GM18517 (cell line): ENCODE measurements around the gene GMPR.

Experiments used
- ATAC-seq: cut with Tn5 transposase; IDR thresholded peaks from one replicate; pipeline ENCODE4 v1.9.1; 2021; ENCODE audit warnings: mild to moderate bottlenecking, moderate library complexity; ENCODE audit not compliant: unreplicated experiment

Gene GMPR

DNA sequence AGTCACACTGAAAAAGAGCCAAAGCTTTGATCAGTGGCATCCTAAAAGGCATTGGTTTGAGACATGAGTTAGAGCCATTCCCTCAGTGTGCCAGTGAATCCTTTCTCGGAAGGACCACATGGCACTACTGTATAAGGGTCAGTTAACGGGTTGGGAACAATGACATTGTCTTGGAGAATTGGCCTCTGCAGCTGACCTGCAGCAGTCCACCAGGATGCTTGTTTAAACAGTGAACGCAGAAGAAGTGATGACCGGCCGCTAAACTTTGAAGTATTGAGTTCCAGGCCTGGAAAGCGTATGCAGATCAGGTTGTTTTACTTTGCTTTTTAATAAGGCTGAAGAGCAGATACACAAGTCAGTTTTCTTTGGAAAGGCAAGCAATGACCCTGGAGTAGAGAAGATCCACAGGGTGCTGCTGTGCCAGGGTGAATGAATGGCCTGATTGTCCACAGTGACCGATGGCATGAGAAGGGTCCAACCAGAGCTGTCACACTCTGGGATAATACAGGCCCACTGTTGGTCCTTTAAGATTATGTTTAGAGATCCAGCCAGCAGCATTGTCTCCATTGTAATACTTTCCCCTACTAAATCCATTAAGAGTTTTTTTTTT lies 57.8 kb downstream of the GMPR start:
- no peak for ATAC-seq

DNA sequence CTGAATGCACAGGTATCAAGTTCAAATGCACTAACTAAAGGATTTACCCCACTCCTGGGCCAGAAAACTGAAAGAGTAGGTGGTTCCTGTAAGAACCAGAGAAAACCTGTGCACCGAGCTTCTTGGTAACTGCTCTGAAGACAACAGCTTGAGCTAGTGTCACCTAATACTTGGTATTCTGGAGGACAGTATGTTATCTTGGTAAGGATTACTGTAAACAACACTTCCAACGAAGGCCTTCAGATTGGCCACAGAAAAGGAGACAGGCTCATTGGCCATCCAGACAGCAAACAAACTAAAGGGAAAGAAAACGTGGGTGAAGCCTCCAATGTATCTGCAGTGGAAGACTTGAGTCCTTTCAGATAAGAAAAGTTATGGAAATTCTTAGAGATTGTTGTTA lies 61.5 kb downstream of the GMPR start:
- ATAC-seq, result no peak

DNA sequence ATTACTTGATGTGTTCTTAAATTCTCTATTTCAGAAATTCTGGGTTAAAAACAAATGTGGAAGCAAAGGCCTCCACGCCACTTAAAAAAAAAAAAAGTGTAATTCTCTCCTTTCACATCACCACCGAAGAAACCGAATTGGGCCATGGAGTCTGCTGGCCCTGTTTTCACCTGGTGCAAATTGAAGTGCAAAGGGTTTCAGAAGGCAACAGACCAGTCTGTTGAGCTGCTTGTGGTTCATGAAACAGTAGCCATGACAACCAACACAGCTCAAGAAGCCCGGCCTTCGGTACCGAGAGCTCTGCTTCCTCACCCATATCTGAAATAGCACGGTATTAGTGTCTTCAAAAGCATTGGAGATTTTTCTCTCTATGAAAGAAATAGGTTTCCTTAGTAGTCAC lies 63.1 kb downstream of the GMPR start:
- ATAC-seq, result no peak

DNA sequence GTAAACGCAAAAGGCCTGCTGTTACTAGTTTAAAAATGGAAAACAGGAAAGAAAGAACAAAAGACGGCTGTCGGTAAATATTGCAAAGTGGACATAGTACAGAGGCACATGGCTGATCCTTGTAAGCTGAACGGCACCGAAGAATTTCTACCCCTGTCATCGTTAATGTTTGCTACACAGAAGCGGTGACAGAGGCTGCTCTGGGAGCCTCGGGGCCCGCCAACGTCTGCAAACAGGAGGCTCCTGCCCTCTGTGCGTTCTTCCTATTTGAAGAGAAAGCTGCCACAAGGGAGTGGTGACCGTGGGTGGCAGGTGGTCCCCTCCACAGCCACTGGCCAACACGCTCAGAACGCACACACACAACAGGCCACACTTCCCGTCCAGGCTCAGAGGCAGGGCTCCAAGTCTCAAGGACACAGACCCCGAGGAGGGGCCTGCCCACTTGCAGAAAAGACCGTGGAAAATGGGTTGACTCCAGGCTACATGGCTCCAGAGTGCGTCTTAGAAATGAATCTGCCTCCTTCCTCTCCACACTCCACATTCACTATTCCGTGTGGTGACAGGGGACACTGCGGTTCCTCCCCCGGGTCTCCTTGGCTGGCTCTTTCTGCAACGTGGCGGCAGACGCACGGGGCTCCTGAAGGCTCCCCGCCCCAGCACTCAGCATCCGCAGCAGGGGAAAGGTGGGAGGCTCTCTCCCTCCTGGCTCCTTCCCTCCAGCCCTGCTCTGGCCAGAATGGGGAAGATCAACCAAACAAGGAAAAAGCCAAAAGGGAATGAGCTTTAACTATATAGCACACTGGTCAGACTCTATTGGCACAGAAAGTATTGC lies 64.5 kb downstream of the GMPR start:
- no peak for ATAC-seq

DNA sequence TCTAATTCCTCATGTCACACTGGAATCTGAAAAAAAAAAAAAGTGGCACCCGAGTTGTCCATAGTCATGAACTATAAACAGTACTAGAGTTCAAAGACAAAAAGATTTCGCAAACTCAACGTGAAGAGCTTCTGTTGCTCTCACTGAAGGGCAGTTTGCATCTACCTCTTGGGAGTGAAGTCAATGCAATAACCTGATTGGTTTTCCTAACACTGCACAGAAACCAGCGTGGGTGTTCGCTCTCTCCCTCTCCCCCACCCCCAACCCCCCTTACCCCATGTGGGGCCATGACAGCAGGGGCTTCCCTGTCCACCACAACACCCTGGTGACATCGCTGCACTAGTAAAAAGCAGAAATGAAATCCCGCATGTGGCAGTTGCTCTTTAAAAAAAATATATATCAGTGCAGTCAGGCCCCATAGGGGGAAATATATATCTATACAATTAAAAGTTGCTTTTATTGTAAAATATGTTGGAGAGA lies 66.9 kb downstream of the GMPR start:
- peak; percentile 80 for ATAC-seq

DNA sequence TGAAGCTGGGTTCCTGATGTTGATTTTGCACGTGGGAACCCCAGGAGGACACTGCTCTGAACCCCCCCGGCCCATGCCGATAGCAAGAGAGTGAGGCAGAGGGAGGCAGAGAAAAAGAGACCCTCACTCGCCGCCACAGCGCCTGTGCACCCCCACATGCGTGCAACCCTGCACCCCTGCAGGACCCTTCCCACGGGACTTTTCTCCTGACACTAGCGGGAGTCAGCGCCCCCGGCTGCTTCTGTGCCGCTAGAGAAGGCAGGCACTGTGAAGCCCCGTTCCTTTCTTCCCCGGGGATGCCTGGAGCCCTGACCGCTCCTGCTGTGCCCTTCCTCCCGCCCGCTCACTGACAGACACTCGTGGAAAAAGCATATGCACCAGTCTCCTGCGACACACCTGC lies 67.4 kb downstream of the GMPR start:
- peak; percentile 36 for ATAC-seq

DNA sequence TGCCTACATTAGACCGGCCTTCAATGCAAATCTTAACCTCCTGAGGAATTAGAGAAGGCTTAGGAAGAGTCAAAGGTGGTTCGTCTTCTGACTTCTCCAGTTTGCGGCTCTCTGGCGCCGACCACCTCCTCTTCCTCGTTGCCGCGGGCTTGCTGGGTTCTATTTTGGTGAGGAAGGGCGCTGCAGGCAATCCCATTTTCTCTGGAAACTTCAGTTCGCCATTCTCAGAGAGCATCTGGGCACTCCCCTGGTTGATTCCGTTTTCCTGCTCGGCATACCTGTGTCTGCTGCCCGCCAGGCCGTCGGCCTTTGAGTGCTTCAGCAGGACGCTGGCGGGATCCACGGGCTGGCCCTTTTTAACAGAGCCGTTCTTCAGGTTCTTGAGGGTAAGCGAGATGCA lies 67.9 kb downstream of the GMPR start:
- no peak for ATAC-seq

DNA sequence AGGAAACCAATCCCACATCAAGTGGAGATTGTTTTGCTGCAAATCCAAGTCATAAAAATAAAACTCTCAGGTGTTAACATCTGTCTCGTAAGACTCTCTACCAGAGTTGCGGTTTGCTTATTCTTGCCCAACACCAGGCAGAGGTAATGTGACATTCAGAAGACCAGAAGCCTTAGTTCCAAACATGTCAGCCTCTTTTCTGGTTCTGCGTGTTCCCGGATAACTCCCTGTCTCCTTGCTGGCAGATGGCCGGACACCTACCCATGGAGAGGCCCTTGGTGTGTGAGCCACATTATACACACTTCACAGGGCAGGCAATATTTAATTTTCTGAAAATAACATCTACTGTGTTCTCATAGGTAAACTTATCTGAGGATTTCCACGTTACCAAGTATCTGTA lies 73.4 kb downstream of the GMPR start:
- no peak for ATAC-seq

DNA sequence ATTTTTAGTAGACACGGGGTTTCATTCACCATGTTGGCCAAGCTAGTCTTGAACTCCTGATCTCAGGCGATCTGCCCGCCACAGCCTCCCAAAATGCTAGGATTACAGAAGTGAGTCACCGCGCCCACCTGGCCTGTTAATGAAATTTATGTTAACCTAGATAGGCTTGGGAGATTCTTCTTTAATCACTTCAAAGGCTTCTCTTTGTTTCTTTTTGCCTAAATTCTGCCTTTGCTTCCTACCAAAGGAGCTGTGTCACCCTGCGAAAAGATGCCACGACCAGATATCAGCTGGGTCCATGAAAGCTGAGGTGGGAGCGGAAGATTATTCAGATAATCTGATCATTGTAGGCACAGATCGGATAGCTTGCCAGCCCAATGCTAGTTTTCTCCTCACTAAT lies 75.3 kb downstream of the GMPR start:
- no peak for ATAC-seq

DNA sequence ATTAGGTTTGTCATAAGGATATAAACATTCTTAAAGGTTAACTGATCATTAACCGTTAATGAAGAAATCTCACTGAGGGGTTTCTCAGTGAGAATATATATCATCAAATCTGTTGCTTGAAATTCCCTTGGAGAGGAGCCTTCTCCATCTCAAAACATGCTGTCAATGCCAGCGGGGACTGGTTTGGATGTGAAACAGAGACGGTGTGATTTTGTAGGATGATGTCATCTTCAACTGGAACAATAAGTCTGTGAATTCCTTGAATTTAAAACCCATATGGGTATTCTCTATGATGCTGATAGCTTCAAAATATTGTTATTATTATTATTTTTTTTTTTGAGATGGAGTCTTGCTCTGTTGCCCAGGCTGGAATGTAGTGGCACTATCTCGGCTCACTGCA lies 75.9 kb downstream of the GMPR start:
- no peak for ATAC-seq

DNA sequence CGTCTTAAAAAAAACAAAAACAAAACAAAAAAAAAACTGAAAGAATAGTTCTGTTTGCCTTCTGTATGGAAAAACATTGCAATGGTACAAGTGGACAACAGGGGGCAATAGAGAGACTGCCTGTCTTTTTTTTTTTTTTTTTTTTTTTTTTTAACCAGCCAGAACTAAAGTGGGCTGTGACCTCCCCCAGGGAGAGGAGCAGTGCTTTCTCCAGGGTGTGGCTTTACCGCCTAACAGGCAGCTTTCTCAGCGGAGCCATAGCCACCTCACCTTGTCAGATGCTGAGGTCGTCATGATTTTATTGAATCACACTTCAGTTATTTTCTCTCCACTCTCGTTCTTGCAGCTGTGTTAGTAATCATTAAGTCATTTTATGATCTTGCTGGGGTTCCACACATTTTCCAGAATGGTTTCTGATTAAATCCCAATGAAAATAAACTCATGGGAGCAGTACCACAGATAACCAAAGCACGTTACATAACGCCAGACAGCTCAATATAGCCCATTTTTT lies 78.4 kb downstream of the GMPR start:
- no peak for ATAC-seq

DNA sequence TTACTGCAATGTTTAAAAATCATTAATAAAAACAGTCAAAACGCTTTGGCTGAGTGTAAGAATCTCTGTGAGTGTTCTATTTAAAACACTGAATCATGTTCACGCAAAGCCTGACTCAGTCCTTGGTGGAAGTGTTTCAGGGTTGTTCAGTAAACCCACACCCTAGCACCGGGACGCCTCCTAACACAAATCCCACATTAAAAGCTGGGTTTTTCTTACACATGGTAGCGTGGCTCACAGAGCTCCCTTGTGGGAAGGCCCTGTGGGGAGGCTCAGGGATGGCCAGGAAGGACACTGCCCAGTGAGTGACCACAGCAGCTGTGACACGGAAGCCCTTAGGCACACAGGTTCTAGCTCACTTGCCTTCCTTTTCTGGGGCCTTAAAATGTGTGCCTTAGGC lies 80.2 kb downstream of the GMPR start:
- no peak for ATAC-seq

DNA sequence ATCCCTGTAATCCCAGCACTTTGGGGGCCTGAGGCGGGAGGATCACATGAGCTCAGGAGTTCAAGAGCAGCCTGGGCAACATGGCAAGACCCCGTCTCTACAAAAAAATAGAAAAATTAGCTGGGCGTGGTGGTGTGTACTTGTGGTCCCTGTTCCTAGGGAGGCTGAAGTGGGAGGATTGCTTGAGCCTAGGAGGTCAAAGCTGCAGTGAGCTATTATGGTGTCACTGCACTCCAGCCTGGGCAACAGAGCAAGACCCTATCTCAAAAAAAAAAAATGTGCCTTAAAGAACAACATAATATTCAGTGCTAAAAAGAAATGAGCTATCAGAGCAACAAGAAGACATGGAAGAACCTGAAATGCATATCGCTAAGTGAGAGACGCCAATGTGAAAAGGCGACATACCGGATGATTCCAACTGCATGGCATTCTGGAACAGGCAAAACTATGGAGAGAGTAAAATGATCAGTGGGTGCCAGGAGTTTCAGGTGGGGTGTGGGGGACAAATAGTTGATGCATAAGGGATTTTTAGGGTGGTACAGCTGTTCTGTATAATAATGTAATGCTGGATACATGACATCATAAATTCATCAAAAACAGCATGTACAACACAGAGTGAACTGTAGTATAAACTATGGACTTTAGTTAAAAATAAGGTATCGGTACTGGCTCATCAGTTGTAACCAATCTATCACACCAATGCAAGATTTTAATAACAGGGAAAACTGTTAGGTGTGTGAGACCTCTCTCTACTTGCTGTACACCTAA lies 80.8 kb downstream of the GMPR start:
- ATAC-seq, result no peak

DNA sequence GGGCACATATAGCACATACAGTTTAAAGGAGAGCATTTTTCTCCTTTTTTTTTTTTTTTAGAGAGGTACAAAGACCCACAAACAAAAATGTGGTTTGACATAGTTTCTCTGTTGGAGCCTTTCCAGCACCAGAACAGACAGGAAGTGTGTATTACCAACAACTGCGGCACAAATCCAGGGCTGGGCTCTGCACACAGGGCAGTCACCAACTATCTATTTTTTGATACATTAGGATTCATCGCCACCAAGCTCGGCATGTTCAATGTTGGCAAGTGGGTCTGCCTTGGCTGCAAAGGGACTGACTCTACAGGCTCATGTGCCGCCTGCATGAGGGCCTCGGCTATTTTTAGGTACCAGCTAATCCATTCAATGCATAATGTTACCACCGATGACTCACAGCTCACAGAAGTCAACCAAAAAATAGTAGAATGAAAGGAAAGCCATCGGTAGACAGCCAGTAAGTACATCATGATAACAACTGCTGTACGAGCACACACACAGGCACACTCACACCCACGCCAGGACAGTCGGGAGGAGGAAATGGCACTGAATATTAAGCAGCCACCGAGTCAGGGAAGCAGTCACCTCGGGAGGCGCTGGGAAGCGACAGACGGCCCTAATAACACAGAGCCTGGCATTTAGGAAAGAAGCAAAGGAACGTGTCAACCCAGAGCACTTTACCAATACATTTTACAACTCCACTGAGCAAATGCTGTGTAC lies 81.6 kb downstream of the GMPR start:
- ATAC-seq, result peak; percentile 54

DNA sequence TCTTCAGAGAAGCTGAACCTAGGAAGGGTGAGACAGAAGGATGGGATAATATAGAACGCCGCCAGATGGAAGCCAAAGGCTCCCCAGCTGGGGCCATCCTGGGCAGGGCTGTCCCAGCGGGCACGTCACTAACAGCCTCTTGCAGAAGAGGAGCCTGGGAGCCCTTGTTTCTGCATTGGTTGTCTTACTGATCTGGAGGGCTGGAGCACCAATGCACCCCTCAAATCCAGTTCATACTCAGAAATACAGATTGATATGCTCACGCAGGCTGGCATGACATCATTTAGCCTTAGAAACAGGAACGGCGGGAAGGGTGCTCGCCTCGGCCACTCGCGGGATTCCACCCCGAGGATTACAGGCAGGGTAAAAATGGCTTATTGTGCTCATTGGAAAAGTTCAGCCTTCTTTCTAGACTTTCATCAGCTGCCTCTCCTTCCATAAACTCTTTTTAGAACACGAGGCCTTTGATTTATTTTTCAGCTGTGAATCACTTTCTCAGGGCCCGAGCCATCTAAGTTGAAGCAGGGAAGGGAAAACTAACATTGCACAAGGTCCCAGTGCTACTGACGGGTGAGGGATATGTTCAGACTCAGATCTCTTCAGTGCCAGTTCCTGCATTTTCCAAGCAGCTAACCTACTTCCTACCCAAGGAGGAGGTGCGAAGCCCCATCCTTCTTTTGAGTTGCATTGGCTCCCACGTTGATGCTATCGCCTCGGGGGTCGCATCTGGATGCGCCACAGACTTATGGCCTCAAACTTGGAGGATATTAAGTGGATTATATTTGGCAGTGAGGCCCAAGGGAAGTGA lies 82.3 kb downstream of the GMPR start:
- no peak for ATAC-seq

DNA sequence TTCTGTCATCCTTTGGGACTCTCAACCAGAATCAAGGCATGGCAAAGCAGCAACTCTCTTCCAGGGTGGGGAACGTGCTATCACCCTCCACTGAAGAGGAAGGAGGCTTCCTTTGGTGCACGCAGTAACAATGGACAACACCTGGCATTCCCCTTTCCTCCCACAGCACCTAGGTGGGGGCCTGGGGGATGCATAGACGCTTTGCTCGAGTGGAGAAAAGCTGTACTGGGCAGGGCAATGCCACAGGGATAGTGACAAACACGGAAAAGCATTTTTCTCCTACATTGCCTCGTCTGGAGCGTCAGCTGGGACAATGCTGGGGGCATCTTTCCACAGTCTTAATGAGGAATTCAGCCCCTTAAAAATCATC lies 82.9 kb downstream of the GMPR start:
- no peak for ATAC-seq

DNA sequence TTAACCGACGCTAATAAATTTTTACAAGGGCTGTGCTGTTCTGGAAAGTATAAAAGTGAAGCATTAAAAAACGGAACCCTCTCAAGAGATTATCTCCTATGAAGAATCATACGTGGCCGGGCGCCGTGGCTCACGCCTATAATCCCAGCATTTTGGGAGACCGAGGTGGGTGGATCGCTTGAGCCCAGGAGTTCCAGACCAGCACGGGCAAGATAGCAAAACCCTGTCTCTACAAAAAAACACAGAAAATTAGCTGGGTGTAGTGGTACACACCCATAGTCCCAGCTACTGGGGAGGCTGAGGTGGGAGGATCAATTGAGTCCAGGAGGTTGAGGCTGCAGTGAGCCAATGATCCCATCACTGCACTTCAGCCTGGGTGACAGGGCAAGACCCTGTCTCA lies 83.4 kb downstream of the GMPR start:
- ATAC-seq, result no peak

DNA sequence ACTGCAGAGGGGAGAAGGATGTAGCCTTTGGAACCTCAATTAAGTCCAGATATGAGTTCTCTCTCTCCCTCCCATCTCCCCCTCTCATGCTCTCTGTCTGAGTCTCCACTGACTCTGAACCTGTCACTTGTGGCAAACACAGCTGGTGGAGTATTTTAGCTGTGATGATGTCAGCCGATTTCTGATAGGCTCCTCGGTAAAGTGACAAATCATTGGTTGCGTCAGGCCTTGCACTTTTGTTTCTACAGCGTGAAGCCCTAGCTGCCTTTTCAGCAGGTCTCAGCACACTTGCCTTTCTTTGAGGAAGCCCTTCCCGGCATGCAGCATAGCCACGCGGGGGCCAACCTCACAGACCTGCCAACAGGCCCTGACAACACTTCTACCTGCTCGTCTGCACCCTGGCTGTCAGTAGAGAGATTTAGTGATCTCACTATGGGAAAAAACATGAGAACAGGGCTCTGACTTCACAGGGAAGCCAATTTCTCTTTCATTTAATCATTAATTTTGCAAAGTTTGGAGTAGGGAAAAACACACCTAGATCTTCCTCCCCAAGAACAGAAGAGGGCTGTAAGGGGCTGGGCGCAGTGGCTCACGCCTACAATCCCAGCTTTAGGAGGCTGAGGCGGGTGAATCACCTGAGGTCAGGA lies 84.4 kb downstream of the GMPR start:
- ATAC-seq, result peak; percentile 91

DNA sequence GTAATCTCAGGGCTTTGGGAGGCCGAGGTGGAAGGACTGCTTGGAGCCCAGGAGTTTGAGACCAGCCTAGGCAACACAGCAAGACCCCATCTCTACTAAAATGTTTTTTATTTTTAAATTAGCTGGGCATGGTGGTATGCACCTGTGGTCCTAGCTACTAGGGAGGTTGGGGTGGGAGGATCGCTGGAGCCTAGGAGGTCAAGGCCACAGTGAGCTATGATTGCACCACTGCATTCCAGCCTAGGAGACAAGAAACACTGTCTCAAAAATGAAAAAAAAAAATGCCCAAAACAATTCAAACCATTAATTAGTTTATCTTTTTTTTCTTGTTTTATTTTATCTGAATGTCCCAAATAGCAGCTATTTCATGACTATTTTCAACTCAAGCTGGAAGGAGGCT lies 85.8 kb downstream of the GMPR start:
- no peak for ATAC-seq
